RWPE1 (cell line): ENCODE data around the gene KCNMA1.
A peak's percentile ranks its signal among the peaks of the same experiment; 100 is the strongest.
"Not testable (repeated sequence)": the region's sequence is repeated elsewhere in the genome, so short reads cannot be mapped to it uniquely, and the experiment has no call there.

Experiments used
- CTCF ChIA-PET: fragments of 350-600 bp; sonication (Branson Sonifier 250); formaldehyde crosslinking; extraction: SDS; loops from one replicate; lab custom pipeline; 2021; lab: Yijun Ruan, JAX
- POLR2A ChIA-PET: fragments of 400-600 bp; formaldehyde crosslinking; extraction: SDS; loops from one replicate; lab custom pipeline; 2020; ENCODE audit warnings: antibody characterized with exemption; ENCODE audit not compliant: low non-redundant PET; lab: Yijun Ruan, JAX
- DNase-seq: peaks from one replicate; pipeline ENCODE4 v3.0.0; 2012; ENCODE audit warnings: low spot score
- H3K27ac ChIP-seq: fragments of 450-650 bp; 2 replicates; pipeline ENCODE4 v1.5.1; 2017
- CTCF ChIP-seq: fragments of 450-650 bp; conservative IDR thresholded peaks from 2 replicates; pipeline ENCODE4 v1.5.1; 2017; ENCODE audit warnings: low read depth, mild to moderate bottlenecking

KCNMA1 gene

DNA sequence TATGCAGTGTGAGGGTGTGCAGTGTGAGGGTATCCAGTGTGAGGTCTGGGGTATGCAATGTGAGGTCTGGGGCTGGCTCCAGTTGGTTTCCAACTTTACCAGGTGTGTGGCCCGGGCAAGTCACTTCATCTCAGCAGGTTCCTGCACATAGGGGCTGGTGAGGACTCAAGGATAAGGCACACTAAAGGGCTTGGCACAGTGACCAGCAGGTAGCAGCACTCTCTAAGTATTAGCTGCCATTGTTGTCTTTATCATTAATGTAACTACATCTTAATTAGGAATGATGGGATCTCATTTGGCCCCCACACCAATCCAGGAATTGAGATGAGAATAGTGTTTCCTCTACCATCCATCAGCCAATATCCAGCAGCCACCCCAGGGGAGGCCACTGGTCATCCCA is 117.3 kb downstream of the KCNMA1 start:
- POLR2A ChIA-PET = interaction anchor here (0.6 kb wide), 1 partner anchor 289 kb away, joined by 4 read pairs; no protein-coding TSS in a partner anchor
- CTCF ChIA-PET = no interaction called here
- H3K27ac ChIP-seq = no peak overlapping the region
- DNase-seq = no peak
- TF ChIP-seq CTCF = no peak

DNA sequence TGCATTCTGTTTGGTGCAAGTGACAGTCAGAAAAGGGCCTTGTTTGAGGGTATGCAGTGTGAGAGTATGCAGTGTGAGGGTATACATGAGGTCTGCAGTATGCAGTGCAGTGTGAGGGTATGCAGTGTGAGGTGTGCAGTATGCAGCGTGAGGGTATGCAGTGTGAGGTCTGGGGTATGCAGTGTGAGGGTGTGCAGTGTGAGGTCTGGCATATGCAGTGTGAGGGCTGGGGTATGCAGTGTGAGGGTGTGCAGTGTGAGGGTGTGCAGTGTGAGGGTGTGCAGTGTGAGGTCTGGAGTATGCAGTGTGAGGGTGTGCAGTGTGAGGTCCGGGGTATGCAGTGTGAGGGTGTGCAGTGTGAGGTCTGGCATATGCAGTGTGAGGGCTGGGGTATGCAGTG is 117.8 kb downstream of the KCNMA1 start:
- H3K27ac ChIP-seq, DNase-seq, POLR2A ChIA-PET, CTCF ChIA-PET: not testable (repeated sequence)

DNA sequence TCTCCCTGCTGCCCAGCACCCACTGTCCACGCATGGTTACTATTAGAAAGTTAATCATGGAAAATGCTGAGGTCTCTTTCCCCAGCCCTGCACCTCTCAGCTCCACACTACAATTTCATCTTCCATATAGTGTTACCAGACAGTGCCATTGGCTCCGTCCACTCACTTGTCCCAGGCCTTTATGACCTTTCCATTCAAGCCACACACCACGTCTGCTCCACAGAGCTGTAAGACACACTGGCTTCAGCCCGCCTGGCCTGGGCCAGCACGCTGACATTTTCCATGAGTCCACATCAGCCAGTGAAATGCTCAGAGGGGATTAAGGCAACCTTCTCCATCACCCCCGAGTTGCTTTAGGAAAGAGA is 118.7 kb downstream of the KCNMA1 start:
- H3K27ac ChIP-seq = no peak overlapping the region

GRCh38 chr10:77518241-77518909 is 119.2 kb downstream of the KCNMA1 start:
- TF ChIP-seq CTCF = no peak
- ChIA-PET CTCF (no interaction called here), POLR2A (no interaction called here)
- no peak for DNase-seq
- H3K27ac ChIP-seq = no peak overlapping the region

More for the DNA sequence above, 118.7 kb downstream of the KCNMA1 start:
- DNase-seq = no peak
- CTCF ChIA-PET = no interaction called here
- no peak for TF ChIP-seq CTCF
- POLR2A ChIA-PET = no interaction called here

DNA sequence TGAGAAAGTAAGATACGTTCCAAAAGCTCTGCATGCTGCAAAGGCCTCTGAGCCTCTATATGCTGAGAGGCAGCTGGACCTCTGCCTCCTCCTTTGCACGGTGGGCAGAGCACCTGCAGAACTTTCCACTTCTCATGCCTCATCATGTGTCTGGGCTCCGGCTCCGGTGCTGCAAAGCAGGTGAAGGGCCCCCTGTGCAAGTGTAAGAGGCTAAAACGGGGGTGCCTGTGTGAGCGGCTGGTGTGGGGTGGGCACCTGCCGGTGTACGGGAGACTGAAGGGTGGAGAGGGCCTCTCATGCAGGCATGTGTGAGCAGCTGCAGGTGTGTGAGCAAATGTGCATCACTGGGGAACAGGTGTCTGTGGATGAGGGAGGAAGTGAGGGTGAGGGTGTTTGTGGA is 121.0 kb downstream of the KCNMA1 start:
- DNase-seq = no peak
- POLR2A ChIA-PET = no interaction called here
- CTCF ChIA-PET = no interaction called here
- no peak overlapping the region for H3K27ac ChIP-seq
- no peak for TF ChIP-seq CTCF

DNA sequence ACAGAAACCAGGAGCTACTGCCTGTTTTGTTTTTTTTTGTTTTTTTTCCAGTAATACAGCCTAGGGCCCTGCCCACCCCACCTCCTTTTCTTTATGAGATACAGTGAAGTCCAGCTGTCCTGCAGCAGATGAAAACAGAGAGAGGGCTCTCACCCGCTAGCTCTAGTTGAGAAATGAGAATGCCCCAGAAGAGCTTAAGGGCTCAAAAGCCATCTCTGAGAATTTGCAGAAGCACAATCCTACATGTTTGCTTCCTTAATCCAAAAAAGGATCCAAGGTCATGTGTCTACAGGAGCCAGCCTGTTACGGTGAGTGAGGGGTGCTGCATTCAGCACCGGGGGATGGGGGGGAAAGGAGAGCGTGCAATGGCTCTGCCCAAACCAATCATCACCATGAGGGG is 122.7 kb downstream of the KCNMA1 start:
- POLR2A ChIA-PET = no interaction called here
- no peak for TF ChIP-seq CTCF
- CTCF ChIA-PET = interaction anchor here (0.6 kb wide), 1 partner anchor 124 kb away, joined by 3 read pairs; no protein-coding TSS in a partner anchor
- DNase-seq = no peak
- peak overlapping the region; percentile 91 for H3K27ac ChIP-seq

- ChIA-PET CTCF (interaction anchor here (0.6 to 1.0 kb wide), 2 partner anchors 9 to 348 kb away, joined by 3 to 5 read pairs; no protein-coding TSS in a partner anchor), POLR2A (interaction anchor here (0.6 kb wide), 1 partner anchor 16 kb away, joined by 3 read pairs; no protein-coding TSS in a partner anchor)
- H3K27ac ChIP-seq = peak overlapping the region; percentile 91
- DNase-seq = peak; percentile 88
- no peak for TF ChIP-seq CTCF
These were observed 123.8 kb downstream of the KCNMA1 start for GRCh38 chr10:77513781-77514331.
